Measurements from ENCODE around the gene TSPAN9.

DNA sequence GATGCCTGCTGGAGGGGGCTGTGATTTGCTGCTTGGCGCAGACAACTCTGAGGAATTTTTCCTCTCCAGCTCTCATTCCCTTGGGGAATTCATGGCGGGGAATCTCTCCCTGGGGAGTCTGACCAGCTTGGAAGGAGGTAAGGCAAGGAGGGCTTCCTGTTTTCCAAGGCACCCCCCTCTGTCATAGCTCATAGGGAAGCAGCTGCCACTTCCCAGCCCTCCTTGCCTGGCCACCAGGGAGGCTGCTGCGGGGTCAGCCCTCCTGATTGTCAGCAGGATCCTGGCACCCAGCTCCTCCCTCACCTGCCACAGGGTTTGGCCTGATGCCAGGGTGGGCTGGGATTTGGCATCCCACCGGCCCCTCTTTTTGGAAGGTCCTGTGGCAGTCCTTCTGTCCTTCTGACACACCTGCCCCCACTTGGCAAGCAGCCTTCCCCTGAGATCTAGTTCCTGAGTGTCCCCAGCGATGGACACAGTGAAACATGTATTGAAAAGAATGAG lies 74.9 kb downstream of the TSPAN9 start:
- TF ChIP-seq, protein P1, sequence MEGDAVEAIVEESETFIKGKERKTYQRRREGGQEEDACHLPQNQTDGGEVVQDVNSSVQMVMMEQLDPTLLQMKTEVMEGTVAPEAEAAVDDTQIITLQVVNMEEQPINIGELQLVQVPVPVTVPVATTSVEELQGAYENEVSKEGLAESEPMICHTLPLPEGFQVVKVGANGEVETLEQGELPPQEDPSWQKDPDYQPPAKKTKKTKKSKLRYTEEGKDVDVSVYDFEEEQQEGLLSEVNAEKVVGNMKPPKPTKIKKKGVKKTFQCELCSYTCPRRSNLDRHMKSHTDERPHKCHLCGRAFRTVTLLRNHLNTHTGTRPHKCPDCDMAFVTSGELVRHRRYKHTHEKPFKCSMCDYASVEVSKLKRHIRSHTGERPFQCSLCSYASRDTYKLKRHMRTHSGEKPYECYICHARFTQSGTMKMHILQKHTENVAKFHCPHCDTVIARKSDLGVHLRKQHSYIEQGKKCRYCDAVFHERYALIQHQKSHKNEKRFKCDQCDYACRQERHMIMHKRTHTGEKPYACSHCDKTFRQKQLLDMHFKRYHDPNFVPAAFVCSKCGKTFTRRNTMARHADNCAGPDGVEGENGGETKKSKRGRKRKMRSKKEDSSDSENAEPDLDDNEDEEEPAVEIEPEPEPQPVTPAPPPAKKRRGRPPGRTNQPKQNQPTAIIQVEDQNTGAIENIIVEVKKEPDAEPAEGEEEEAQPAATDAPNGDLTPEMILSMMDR (conservative IDR thresholded peaks at IDR 0.05; ENCODE audit: low read depth, low read length): no peak
- TF ChIP-seq EZH2 (IDR thresholded peaks at IDR 0.05; ENCODE audit: borderline replicate concordance, low read depth, low read length, poor library complexity, severe bottlenecking): no peak
